Measurements from ENCODE around the gene GMCL2.

GMCL2 gene

DNA sequence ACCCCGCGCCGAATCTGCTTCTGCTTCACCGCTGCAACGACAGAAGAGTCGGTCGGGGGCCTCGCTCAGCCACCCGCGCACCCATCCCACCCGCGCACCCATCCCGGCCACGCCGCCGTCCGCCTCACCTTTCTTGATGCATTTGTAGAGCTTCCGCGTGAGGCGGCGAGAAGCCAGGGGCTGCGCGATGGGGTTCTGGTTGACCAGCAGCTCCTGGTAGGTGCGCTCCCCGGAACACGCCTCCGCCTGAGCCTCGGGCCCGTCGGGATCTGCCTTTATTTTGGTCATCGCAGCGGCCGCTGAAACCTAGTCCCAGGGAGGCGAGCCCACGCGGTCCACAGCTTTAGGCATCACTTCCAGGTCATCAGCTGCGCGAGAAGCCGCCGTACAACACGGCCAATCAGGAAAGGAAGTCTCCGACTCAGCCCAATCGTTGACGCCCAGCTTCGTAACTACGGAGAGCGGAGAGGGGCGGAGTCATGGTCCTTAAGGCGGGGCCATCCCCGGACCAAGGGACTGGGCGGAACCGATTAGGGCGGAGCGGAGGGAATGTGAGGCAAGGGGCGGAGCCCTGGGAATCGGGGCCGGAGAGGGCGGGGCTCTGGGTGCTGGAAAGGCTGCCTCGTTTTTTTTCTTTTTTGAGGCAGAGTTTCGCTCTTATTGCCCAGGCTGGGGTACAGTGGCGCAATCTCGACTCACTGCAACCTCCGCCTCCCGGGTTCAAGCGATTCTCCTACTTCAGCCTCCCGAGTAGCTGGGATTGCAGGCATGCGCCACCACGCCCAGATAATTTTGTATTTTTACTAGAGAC lies 33.4 kb downstream of the GMCL2 start, which contains the start of gene NHP2 (continued):
- TF ChIP-seq, protein P1, sequence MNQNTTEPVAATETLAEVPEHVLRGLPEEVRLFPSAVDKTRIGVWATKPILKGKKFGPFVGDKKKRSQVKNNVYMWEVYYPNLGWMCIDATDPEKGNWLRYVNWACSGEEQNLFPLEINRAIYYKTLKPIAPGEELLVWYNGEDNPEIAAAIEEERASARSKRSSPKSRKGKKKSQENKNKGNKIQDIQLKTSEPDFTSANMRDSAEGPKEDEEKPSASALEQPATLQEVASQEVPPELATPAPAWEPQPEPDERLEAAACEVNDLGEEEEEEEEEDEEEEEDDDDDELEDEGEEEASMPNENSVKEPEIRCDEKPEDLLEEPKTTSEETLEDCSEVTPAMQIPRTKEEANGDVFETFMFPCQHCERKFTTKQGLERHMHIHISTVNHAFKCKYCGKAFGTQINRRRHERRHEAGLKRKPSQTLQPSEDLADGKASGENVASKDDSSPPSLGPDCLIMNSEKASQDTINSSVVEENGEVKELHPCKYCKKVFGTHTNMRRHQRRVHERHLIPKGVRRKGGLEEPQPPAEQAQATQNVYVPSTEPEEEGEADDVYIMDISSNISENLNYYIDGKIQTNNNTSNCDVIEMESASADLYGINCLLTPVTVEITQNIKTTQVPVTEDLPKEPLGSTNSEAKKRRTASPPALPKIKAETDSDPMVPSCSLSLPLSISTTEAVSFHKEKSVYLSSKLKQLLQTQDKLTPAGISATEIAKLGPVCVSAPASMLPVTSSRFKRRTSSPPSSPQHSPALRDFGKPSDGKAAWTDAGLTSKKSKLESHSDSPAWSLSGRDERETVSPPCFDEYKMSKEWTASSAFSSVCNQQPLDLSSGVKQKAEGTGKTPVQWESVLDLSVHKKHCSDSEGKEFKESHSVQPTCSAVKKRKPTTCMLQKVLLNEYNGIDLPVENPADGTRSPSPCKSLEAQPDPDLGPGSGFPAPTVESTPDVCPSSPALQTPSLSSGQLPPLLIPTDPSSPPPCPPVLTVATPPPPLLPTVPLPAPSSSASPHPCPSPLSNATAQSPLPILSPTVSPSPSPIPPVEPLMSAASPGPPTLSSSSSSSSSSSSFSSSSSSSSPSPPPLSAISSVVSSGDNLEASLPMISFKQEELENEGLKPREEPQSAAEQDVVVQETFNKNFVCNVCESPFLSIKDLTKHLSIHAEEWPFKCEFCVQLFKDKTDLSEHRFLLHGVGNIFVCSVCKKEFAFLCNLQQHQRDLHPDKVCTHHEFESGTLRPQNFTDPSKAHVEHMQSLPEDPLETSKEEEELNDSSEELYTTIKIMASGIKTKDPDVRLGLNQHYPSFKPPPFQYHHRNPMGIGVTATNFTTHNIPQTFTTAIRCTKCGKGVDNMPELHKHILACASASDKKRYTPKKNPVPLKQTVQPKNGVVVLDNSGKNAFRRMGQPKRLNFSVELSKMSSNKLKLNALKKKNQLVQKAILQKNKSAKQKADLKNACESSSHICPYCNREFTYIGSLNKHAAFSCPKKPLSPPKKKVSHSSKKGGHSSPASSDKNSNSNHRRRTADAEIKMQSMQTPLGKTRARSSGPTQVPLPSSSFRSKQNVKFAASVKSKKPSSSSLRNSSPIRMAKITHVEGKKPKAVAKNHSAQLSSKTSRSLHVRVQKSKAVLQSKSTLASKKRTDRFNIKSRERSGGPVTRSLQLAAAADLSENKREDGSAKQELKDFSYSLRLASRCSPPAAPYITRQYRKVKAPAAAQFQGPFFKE (tag by site-specific recombination; IDR thresholded peaks at IDR 0.05; ENCODE audit: borderline replicate concordance), result no peak
- TF ChIP-seq KLF9 (tag by site-specific recombination; IDR thresholded peaks at IDR 0.05; ENCODE audit: low read depth) (peak; percentile 88), ZNF626 (tag by site-specific recombination; IDR thresholded peaks at IDR 0.05) (no peak), TRIM28 (IDR thresholded peaks at IDR 0.05; ENCODE audit: borderline replicate concordance, low read length) (0 out of 2 replicates have a peak, but pooled peaks have one; percentile 33), ZBTB21 (tag by site-specific recombination; IDR thresholded peaks at IDR 0.05) (peak; percentile 55; the same call in 1 of the 2 replicates), ZNF792 (tag by site-specific recombination; IDR thresholded peaks at IDR 0.05) (no peak), PRDM1 (tag by site-specific recombination; IDR thresholded peaks at IDR 0.05) (no peak), IKZF3 (tag by site-specific recombination; IDR thresholded peaks at IDR 0.05) (peak; percentile 87), FEZF1 (tag by site-specific recombination; IDR thresholded peaks at IDR 0.05) (no peak), ZNF211 (tag by site-specific recombination; IDR thresholded peaks at IDR 0.05; ENCODE audit: low read depth) (no peak), ZNF335 (tag by site-specific recombination; conservative IDR thresholded peaks at IDR 0.05) (peak; percentile 75), ZXDB (tag by site-specific recombination; IDR thresholded peaks at IDR 0.05) (peak; percentile 71), GLIS1 (tag by site-specific recombination; IDR thresholded peaks at IDR 0.05) (peak; percentile 59; the same call in 1 of the 2 replicates), ZNF830 (tag by site-specific recombination; IDR thresholded peaks at IDR 0.05; ENCODE audit: low read depth) (no peak), ZNF658 (tag by site-specific recombination; IDR thresholded peaks at IDR 0.05) (no peak), ZNF391 (tag by site-specific recombination; IDR thresholded peaks at IDR 0.05; ENCODE audit: borderline replicate concordance, low read depth) (peak; percentile 34; the same call in 1 of the 2 replicates), ZIC2 (tag by site-specific recombination; IDR thresholded peaks at IDR 0.05) (no peak; the same call in 1 of the 2 replicates), EGR2 (tag by site-specific recombination; IDR thresholded peaks at IDR 0.05; ENCODE audit: low read depth) (peak; percentile 85), ZNF223 (tag by site-specific recombination; IDR thresholded peaks at IDR 0.05) (no peak), ZFP69B (tag by site-specific recombination; IDR thresholded peaks at IDR 0.05) (no peak)
- TF ChIP-seq, protein P2, sequence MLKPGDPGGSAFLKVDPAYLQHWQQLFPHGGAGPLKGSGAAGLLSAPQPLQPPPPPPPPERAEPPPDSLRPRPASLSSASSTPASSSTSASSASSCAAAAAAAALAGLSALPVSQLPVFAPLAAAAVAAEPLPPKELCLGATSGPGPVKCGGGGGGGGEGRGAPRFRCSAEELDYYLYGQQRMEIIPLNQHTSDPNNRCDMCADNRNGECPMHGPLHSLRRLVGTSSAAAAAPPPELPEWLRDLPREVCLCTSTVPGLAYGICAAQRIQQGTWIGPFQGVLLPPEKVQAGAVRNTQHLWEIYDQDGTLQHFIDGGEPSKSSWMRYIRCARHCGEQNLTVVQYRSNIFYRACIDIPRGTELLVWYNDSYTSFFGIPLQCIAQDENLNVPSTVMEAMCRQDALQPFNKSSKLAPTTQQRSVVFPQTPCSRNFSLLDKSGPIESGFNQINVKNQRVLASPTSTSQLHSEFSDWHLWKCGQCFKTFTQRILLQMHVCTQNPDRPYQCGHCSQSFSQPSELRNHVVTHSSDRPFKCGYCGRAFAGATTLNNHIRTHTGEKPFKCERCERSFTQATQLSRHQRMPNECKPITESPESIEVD (tag by site-specific recombination; IDR thresholded peaks at IDR 0.05), result no peak
- TF ChIP-seq, protein P3, sequence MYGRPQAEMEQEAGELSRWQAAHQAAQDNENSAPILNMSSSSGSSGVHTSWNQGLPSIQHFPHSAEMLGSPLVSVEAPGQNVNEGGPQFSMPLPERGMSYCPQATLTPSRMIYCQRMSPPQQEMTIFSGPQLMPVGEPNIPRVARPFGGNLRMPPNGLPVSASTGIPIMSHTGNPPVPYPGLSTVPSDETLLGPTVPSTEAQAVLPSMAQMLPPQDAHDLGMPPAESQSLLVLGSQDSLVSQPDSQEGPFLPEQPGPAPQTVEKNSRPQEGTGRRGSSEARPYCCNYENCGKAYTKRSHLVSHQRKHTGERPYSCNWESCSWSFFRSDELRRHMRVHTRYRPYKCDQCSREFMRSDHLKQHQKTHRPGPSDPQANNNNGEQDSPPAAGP (tag by site-specific recombination; IDR thresholded peaks at IDR 0.05), result no peak
- TF ChIP-seq, protein P4, sequence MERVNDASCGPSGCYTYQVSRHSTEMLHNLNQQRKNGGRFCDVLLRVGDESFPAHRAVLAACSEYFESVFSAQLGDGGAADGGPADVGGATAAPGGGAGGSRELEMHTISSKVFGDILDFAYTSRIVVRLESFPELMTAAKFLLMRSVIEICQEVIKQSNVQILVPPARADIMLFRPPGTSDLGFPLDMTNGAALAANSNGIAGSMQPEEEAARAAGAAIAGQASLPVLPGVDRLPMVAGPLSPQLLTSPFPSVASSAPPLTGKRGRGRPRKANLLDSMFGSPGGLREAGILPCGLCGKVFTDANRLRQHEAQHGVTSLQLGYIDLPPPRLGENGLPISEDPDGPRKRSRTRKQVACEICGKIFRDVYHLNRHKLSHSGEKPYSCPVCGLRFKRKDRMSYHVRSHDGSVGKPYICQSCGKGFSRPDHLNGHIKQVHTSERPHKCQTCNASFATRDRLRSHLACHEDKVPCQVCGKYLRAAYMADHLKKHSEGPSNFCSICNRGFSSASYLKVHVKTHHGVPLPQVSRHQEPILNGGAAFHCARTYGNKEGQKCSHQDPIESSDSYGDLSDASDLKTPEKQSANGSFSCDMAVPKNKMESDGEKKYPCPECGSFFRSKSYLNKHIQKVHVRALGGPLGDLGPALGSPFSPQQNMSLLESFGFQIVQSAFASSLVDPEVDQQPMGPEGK (tag by site-specific recombination; IDR thresholded peaks at IDR 0.05), result 0 out of 2 replicates have a peak, but pooled peaks have one; percentile 18
- TF ChIP-seq, protein P5, sequence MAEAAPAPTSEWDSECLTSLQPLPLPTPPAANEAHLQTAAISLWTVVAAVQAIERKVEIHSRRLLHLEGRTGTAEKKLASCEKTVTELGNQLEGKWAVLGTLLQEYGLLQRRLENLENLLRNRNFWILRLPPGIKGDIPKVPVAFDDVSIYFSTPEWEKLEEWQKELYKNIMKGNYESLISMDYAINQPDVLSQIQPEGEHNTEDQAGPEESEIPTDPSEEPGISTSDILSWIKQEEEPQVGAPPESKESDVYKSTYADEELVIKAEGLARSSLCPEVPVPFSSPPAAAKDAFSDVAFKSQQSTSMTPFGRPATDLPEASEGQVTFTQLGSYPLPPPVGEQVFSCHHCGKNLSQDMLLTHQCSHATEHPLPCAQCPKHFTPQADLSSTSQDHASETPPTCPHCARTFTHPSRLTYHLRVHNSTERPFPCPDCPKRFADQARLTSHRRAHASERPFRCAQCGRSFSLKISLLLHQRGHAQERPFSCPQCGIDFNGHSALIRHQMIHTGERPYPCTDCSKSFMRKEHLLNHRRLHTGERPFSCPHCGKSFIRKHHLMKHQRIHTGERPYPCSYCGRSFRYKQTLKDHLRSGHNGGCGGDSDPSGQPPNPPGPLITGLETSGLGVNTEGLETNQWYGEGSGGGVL (tag by site-specific recombination; IDR thresholded peaks at IDR 0.05), result no peak
- TF ChIP-seq, protein P6, sequence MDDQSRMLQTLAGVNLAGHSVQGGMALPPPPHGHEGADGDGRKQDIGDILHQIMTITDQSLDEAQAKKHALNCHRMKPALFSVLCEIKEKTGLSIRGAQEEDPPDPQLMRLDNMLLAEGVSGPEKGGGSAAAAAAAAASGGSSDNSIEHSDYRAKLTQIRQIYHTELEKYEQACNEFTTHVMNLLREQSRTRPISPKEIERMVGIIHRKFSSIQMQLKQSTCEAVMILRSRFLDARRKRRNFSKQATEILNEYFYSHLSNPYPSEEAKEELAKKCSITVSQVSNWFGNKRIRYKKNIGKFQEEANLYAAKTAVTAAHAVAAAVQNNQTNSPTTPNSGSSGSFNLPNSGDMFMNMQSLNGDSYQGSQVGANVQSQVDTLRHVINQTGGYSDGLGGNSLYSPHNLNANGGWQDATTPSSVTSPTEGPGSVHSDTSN (CRISPR knock-in tag; IDR thresholded peaks at IDR 0.05), result no peak
